Astrocyte of the cerebellum (primary cell): Measurements from ENCODE around the gene MEAF6.
"Not testable (repeated sequence)": the region's sequence is repeated elsewhere in the genome, so short reads cannot be mapped to it uniquely, and the experiment has no call there.

Experiments
- DNase-seq: peaks from one replicate; pipeline ENCODE4 v3.0.0-alpha.2; 2011; ENCODE audit warnings: low read depth
- H3K4me3 ChIP-seq: 2 replicates; pipeline ENCODE4 v1.5.1; 2011; ENCODE audit warnings: mild to moderate bottlenecking, low read depth, low read length, moderate library complexity
- CTCF ChIP-seq: IDR thresholded peaks from 2 replicates; pipeline ENCODE4 v1.5.1; 2012; ENCODE audit warnings: low read length, low read depth, moderate library complexity, mild to moderate bottlenecking; ENCODE audit errors: missing control alignments
- in situ Hi-C: cut with HindIII; loops from 2 replicates; pipeline ENCODE4 v1.10.0; 2017; ENCODE audit warnings: low sequenced_read_pairs

Gene MEAF6

GRCh38 chr1:37519613-37520012 lies 5.0 kb upstream of the MEAF6 start:
- in situ Hi-C loops, result no loop called here
- TF ChIP-seq CTCF, result no peak
- no peak for DNase-seq
- H3K4me3 ChIP-seq, result no peak overlapping the region

- DNase-seq, in situ Hi-C loops, H3K4me3 ChIP-seq: not testable (repeated sequence)
These were observed 4.4 kb upstream of the MEAF6 start for GRCh38 chr1:37518929-37519328.

GRCh38 chr1:37518241-37518640 lies 3.7 kb upstream of the MEAF6 start:
- in situ Hi-C loops, result not testable (repeated sequence)

GRCh38 chr1:37517569-37517968 lies 3.0 kb upstream of the MEAF6 start:
- in situ Hi-C loops, result no loop called here
- no peak overlapping the region for H3K4me3 ChIP-seq
- DNase-seq, result no peak
- no peak for TF ChIP-seq CTCF

More at GRCh38 chr1:37518241-37518640, 3.7 kb upstream of the MEAF6 start:
- not testable (repeated sequence) for H3K4me3 ChIP-seq, DNase-seq

- H3K4me3 ChIP-seq, result peak overlapping the region; percentile 72
- DNase-seq, result no peak
- in situ Hi-C loops, result no loop called here
- TF ChIP-seq CTCF, result no peak
These were observed 844 bp upstream of the MEAF6 start for GRCh38 chr1:37515185-37516034.

- in situ Hi-C loops, result no loop called here
- DNase-seq, result no peak
- peak overlapping the region; percentile 72 for H3K4me3 ChIP-seq
- no peak for TF ChIP-seq CTCF
These were observed 694 bp downstream of the MEAF6 start for GRCh38 chr1:37513795-37514349.

GRCh38 chr1:37509181-37509580 lies 5.4 kb downstream of the MEAF6 start:
- peak; percentile 71 for DNase-seq
- in situ Hi-C loops, result no loop called here
- no peak overlapping the region for H3K4me3 ChIP-seq
- TF ChIP-seq CTCF, result peak; percentile 50
